ENCODE measurements around the gene N4BP2L2. TPM values are rescaled to one million over a fixed set of nuclear protein-coding genes. Genes with fewer than 3 reads are reported as not detected.

N4BP2L2 gene
- total and polyA plus RNA-seq, 2 donors (not counting 3 experiments of a cell fraction or from before 2014, with no cell fraction given): 21.7 to 101 TPM

DNA sequence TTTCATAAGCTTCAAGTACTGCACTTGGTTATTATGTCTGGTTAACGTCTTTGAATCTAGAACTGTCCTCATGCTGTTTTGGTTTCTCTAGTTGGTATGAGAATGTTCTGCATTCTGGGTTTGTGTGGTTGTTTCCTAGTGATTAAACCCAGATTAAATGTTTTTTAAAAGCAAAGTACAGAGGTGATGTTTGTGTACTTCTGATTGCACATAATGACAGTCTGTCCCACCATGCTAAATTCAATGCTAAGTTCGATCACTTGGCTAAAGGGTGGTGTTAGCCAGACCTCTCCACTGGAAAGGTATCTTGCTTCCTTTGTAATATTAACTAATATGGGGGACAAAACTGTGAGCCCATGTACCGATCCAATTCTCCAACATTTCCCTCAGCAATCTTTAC is 125.3 kb downstream of the N4BP2L2 start:
- DNase-seq (ENCODE audit: low read depth, low spot score): no peak
- no TSS peak for BruUV-seq (replicated peaks)
- no peak for FAIRE-seq
- H3K9me3 ChIP-seq (replicated peaks; ENCODE audit: control insufficient read depth, insufficient read depth, low read length): no peaks in the 10 kb centered on the region
- TF ChIP-seq MYC (IDR thresholded peaks at IDR 0.05; ENCODE audit: low read depth, low read length) (no peak), POLR2AphosphoS5 (IDR thresholded peaks at IDR 0.05; ENCODE audit: insufficient read depth, low read depth, low read length) (no peak), GATA2 (IDR thresholded peaks at IDR 0.05; ENCODE audit: insufficient read depth, insufficient read length, low read depth, low read length) (no peak), POLR2A (IDR thresholded peaks at IDR 0.05; ENCODE audit: low read depth, low read length) (no peak), EZH2 (IDR thresholded peaks at IDR 0.05; ENCODE audit: borderline replicate concordance, low read depth, low read length, severe bottlenecking) (no peak), FOS (IDR thresholded peaks at IDR 0.05; ENCODE audit: borderline replicate concordance, insufficient read depth, low read length) (no peak), JUN (IDR thresholded peaks at IDR 0.05; ENCODE audit: borderline replicate concordance, insufficient read depth, insufficient read length, low read depth) (no peak)
- TF ChIP-seq, protein P1, sequence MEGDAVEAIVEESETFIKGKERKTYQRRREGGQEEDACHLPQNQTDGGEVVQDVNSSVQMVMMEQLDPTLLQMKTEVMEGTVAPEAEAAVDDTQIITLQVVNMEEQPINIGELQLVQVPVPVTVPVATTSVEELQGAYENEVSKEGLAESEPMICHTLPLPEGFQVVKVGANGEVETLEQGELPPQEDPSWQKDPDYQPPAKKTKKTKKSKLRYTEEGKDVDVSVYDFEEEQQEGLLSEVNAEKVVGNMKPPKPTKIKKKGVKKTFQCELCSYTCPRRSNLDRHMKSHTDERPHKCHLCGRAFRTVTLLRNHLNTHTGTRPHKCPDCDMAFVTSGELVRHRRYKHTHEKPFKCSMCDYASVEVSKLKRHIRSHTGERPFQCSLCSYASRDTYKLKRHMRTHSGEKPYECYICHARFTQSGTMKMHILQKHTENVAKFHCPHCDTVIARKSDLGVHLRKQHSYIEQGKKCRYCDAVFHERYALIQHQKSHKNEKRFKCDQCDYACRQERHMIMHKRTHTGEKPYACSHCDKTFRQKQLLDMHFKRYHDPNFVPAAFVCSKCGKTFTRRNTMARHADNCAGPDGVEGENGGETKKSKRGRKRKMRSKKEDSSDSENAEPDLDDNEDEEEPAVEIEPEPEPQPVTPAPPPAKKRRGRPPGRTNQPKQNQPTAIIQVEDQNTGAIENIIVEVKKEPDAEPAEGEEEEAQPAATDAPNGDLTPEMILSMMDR (IDR thresholded peaks at IDR 0.05; ENCODE audit: extremely low read depth in 1 of 2, insufficient read depth in 1 of 2, low read depth in 1 of 2, low read length in 2 of 2): no peak
- TF ChIP-seq, protein P2, sequence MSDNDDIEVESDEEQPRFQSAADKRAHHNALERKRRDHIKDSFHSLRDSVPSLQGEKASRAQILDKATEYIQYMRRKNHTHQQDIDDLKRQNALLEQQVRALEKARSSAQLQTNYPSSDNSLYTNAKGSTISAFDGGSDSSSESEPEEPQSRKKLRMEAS (IDR thresholded peaks at IDR 0.05; ENCODE audit: insufficient read depth, insufficient read length): no peak
- ChIA-PET POLR2A (no interaction called here), CTCF (interaction anchor here (0.6 to 0.9 kb wide), 2 partner anchors 9 to 16 kb away, joined by 3 read pairs; no protein-coding TSS in a partner anchor)
- H3K36me3 ChIP-seq (ENCODE audit: control insufficient read depth in 2 of 2, extremely low read depth in 1 of 2, insufficient read depth in 2 of 2, low read length in 2 of 2): no peaks in the 10 kb centered on the region
- H3K4me3 ChIP-seq (replicated peaks in 1 of 3; ENCODE audit: insufficient read depth in 1 of 3, low read depth in 1 of 3, low read length in 3 of 3): no peak overlapping the region
- dilution Hi-C loops (cut with MboI; ENCODE audit: extremely low pct_ligation_motif_present, low sequenced_read_pairs): no loop called here
- H3K9me1 ChIP-seq (replicated peaks; ENCODE audit: control insufficient read depth, extremely low read depth, insufficient read depth, low read length): no peaks in the 10 kb centered on the region
- intact Hi-C loops (cut with micrococcal nuclease): no loop called here
- no peak overlapping the region for H3K27ac ChIP-seq (ENCODE audit: insufficient read depth, low read depth, low read length)
- H3K27me3 ChIP-seq (ENCODE audit: control insufficient read depth in 2 of 2, insufficient read depth in 2 of 2, low read length in 2 of 2): no peaks in the 10 kb centered on the region
- H3K4me1 ChIP-seq (ENCODE audit: control insufficient read depth, extremely low read depth, insufficient read depth, low read length): peaks cover 8% of the 10 kb centered on the region
- no peak overlapping the region for H3K4me2 ChIP-seq (ENCODE audit: insufficient read depth, low read length)
- no peaks in the 10 kb centered on the region for H4K20me1 ChIP-seq (replicated peaks; ENCODE audit: control insufficient read depth, extremely low read depth, insufficient read depth, low read length)
- no peak overlapping the region for H3K9ac ChIP-seq (replicated peaks; ENCODE audit: extremely low read depth, insufficient read depth, low read length)
- H3K79me2 ChIP-seq (ENCODE audit: control insufficient read depth, insufficient read depth, low read length): no peaks in the 10 kb centered on the region
- H2AFZ ChIP-seq (ENCODE audit: low read depth, low read length): no peak overlapping the region
